Ovary (tissue), 9 donors: Measurements from ENCODE around the gene SESN3. TPM values are rescaled to one million over a fixed set of nuclear protein-coding genes. Genes with fewer than 3 reads are reported as not detected.

ENCODE experiments used
- DNase-seq, 5 donors: peaks; one replicate each; pipeline ENCODE4 v3.0.0-alpha.2; 2019 to 2020
- H3K27ac ChIP-seq, 2 donors: fragments of 200-600 bp; one replicate each; pipeline versions ENCODE4 v1.5.1 to v1.8.0; 2019 to 2022
- H3K27me3 ChIP-seq: fragments of 200-600 bp; one replicate; pipeline ENCODE4 v1.8.0; 2022
- H3K36me3 ChIP-seq: fragments of 200-600 bp; sonication (generic); one replicate; pipeline ENCODE4 v1.5.1; 2019
- H3K4me1 ChIP-seq: one replicate; pipeline ENCODE4 v1.8.1; 2013; ENCODE audit warnings: mild to moderate bottlenecking, moderate library complexity; ENCODE audit not compliant: insufficient read depth
- H3K4me3 ChIP-seq: fragments of 200-600 bp; sonication (generic); one replicate; pipeline ENCODE4 v1.5.1; 2017
- H3K9me3 ChIP-seq, 2 donors: fragments of 200-600 bp in 1 of 2; sonication (generic) in 1 of 2; one replicate each; pipeline versions ENCODE4 v1.5.1 to v1.8.1; 2013 to 2019; ENCODE audit warnings: mild to moderate bottlenecking in 1 of 2, moderate library complexity in 1 of 2
- CTCF ChIP-seq, 3 donors: fragments of 450-650 bp in 2 of 3; fragments of 200-600 bp in 1 of 3; IDR thresholded peaks; one replicate each; pipeline versions ENCODE4 v1.5.1 to v1.8.0; 2016 to 2022; ENCODE audit warnings: antibody characterized with exemption in 3 of 3, mild to moderate bottlenecking in 1 of 3
- EP300 ChIP-seq: sonication (generic); formaldehyde crosslinking; IDR thresholded peaks from one replicate; pipeline ENCODE4 v1.6.1; 2017; ENCODE audit warnings: antibody characterized with exemption
- POLR2A ChIP-seq: fragments of 450-650 bp; IDR thresholded peaks from one replicate; pipeline ENCODE4 v1.6.1; 2017; ENCODE audit warnings: antibody characterized with exemption, mild to moderate bottlenecking, moderate library complexity
- WGBS, 3 donors: extraction: QIAGEN DNeasy Blood & Tissue Kit in 1 of 3; methylation state at CpG; one replicate each; pipeline versions ENCODE4 v1.1.5 to v1.1.7; 2013 to 2017; 5-methylcytosine and 5-hydroxymethylcytosine counted together
- intact Hi-C, 4 donors: fragments of 100-400 bp; cut with DNase I; formaldehyde crosslinking; loops; one replicate each; pipeline versions ENCODE4 v1.11.0 to v1.15.1; 2022 to 2023
- polyA plus RNA-seq, 2 donors: library from polyadenylated mRNA; stranded (reverse); fragments of 200-250 nt in 1 of 2; fragments of 350-450 nt in 1 of 2; fragmentation: Illumina TruSeq in 1 of 2; extraction: RNeasy Lipid Tissue Mini Kit (QIAGEN cat#74804) in 1 of 2; gene quantifications; one replicate each; pipeline ENCODE4 v1.2.3, GENCODE V29; 2013 to 2014
- total RNA-seq, 7 donors: library from RNA; depleted of rRNA in 2 of 7; stranded (reverse); fragments of >200 nt in 2 of 7; fragmentation: NEBNext Ultra II Directional in 3 of 7; extraction: Animal tissue kit (Norgen Biotek cat#: 25700) in 3 of 7; gene quantifications; one replicate each; pipeline versions ENCODE4 v1.1.0 to v1.2.4, GENCODE V29; 2016 to 2023
- donor health status: DM: no; HTN: no; CAD: no; lungs with moderate emphysema.
- donor health status: DM: no; HTN: no; CAD: no.
- donor health status: Bipolar disorder and iron deficiency.
- donor health status: DM: yes; HTN: yes; CAD: no.
- donor health status: DM: no; HTN: no; CAD: no.
- donor health status: DM: yes; HTN: yes; CAD: no.

The SESN3 gene
- total and polyA plus RNA-seq, 9 donors, result 14.5 to 77.3 (median 43.0) TPM

GRCh38 chr11:95175818-95176380 lies 55.1 kb downstream of the SESN3 start:
- Histone ChIP-seq H3K4me3 (no peak overlapping the region), H3K4me1 (no peaks in the 10 kb centered on the region), H3K27ac (no peak overlapping the region), H3K9me3 (no peaks in the 10 kb centered on the region), H3K27me3 (no peaks in the 10 kb centered on the region), H3K36me3 (no peaks in the 10 kb centered on the region)
- no peak for DNase-seq
- TF ChIP-seq POLR2A (no peak), CTCF (IDR thresholded peaks at IDR 0.05) (no peak), EP300 (no peak)
- WGBS, 3 donors, result 66 to 76% (median 69%) methylated on average over 4 of the region's 4 CpGs
- intact Hi-C loops, result no loop called here

DNA sequence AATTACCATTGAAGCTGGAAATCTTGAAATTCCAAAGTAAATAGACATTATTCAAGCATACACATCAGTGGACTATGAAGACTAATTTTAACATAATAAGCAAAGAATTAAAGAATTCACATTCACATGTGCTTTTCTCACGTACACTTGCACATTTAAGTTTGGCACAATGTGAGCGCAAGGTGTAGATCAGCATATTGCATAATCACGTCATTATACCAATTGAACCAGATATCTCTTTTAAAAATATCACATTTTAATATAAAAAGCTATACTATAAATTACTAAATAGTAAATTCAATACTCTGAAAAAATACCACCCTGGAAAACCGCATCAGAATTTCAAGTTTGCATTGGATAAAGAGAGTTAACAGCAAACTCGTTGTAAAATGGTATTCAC lies 60.7 kb downstream of the SESN3 start:
- intact Hi-C loops, result no loop called here
- WGBS, 3 donors, result 92 to 96% (median 95%) methylated on average over 5 of the region's 5 CpGs
- TF ChIP-seq EP300, result no peak
- no peak for TF ChIP-seq CTCF (IDR thresholded peaks at IDR 0.05)
- no peak for TF ChIP-seq POLR2A

GRCh38 chr11:95166781-95167180 lies 64.2 kb downstream of the SESN3 start:
- no peak for DNase-seq
- no peak for TF ChIP-seq CTCF (IDR thresholded peaks at IDR 0.05)
- TF ChIP-seq EP300, result no peak
- no peak for TF ChIP-seq POLR2A
- Histone ChIP-seq H3K36me3 (no peaks in the 10 kb centered on the region), H3K4me3 (no peak overlapping the region), H3K27me3 (no peaks in the 10 kb centered on the region), H3K4me1 (no peaks in the 10 kb centered on the region), H3K9me3 (no peaks in the 10 kb centered on the region), H3K27ac (no peak overlapping the region)
- 88 to 99% (median 97%) methylated on average over 2 of the region's 2 CpGs for WGBS, 3 donors
- intact Hi-C loops, result loop anchor here in 1 of 4 donors (10.0 kb wide), 1 partner anchor 48 kb away; no protein-coding TSS in a partner anchor

More for the DNA sequence above, 60.7 kb downstream of the SESN3 start:
- Histone ChIP-seq H3K36me3 (no peaks in the 10 kb centered on the region), H3K9me3 (no peaks in the 10 kb centered on the region), H3K27ac (no peak overlapping the region), H3K4me3 (no peak overlapping the region), H3K4me1 (no peaks in the 10 kb centered on the region), H3K27me3 (no peaks in the 10 kb centered on the region)
- no peak for DNase-seq

DNA sequence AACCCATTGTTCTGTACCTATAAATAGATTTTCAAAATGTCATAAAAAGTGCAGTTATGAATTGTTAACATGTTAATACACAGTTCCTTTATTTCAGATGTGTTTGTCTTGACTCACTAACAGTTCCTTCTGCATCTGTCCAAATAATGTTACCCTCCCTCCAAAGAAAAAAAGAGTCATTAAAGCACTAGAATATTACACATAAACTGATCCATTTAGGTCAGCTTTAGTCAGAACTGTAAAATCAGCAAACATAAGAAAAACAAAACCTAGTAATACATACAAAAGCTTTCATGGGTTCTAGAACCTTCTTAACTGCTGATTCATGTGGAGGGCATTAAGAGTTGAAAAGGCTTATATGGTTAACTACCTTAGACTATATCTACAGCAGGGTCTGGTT lies 65.4 kb downstream of the SESN3 start:
- DNase-seq, result no peak
- Histone ChIP-seq H3K36me3 (no peaks in the 10 kb centered on the region), H3K27ac (no peak overlapping the region), H3K4me3 (no peak overlapping the region), H3K27me3 (no peaks in the 10 kb centered on the region), H3K9me3 (no peaks in the 10 kb centered on the region), H3K4me1 (no peaks in the 10 kb centered on the region)
- intact Hi-C loops, result loop anchor here in 1 of 4 donors (10.0 kb wide), 1 partner anchor 49 kb away; no protein-coding TSS in a partner anchor
- TF ChIP-seq EP300 (no peak), POLR2A (no peak), CTCF (IDR thresholded peaks at IDR 0.05) (no peak)
